Iris pigment epithelial cell (primary cell): ENCODE data around the gene IMP3.

Source experiments
- DNase-seq: peaks from one replicate; pipeline ENCODE4 v3.0.0-alpha.2; 2011; ENCODE audit warnings: low read depth

IMP3 gene

DNA sequence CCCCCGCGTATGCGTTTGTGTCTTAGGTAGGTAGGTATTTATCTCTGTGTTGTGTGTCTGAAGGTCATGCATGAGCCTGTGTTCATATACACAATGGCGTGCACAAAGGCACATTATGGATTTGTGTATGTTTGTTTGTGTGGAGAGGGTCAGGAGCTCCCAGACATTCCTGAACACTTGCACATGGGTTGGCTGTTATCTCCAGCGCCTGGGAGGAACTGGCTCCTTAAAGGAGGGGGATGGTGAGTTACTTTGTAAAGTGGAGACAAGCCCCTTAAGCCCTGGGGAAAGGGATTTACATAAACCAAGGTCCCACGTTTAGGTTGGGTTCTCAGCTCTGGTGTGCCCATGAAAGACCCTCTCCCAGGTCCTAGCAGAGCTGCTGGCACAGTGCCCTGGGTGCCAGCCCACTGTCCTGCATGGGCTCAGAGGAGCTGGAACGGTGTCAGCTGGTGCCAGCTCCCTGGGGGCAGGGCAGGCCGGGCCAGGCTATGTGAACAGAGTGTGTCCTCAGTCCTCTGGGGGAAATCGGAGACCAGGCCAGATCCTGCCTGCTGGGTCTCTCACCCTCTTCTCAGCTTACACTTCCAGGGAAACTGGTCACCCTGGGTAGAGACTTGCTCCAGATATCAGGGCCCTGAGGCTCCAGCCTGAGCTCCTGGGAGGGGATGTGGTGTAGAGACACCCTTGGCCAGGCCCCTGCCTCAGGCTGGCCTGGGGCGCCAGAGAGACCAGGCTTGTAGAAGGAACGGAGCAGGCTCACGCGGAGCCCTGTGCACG lies 32.8 kb upstream of the IMP3 start:
- DNase-seq, result peak; percentile 86

DNA sequence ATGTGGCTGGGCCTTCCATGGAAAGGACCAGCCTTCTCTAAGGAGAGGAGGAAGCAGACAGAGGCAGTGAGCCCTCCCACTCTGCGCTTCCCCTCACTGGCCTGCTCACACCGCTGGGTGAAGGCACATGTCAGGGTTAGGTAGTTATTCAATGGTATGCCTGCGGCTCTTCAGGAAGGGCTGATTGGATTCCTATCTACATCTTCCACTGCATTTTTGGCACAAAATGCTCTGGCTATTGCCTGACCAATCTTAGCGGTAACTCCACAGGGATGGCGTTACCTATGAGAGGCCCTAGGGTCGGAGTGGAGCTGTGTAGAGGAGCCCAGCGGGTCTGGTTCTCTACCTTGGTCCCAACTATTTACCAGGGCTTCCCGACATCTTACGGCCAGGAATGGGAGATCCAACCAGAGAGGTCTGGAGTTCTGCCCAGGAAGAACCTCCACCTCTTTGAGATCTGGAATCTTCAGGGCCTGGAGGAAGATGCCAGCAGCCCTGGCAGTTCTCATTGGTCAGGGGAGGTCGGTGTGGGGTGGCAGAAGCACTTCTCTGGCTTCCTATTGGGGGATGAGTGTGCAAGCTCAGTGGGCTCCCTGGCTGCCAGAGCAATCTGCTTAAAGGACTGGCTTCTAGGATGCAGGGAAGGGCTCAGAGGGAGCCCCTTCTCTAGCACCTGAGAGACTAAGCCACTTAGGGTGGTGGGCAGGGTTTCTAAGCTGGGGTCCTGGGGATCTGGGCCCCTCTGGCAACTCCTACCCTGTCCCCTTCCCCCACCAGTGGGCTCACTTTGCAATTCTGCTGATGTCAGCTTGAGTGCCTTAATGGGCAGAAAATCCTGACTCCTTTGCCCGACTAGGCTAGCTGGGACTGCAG lies 31.9 kb upstream of the IMP3 start:
- DNase-seq, result no peak

DNA sequence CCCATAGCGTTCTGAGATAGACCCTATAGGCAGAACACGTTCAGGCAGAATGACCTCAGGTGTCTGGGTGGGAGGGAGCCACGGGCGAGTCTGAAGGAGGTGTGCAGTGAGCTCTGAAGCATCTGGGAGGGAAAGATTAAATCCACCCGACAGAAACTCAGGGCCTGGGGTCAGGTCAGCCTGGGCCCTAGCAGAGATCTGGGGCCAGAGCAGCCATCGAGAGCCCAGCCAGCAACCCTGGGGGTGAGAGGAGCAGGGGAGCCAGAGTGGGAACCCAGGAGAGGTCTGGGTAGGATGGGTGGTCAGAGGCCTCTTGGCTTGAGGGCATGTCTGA lies 29.8 kb upstream of the IMP3 start:
- no peak for DNase-seq

DNA sequence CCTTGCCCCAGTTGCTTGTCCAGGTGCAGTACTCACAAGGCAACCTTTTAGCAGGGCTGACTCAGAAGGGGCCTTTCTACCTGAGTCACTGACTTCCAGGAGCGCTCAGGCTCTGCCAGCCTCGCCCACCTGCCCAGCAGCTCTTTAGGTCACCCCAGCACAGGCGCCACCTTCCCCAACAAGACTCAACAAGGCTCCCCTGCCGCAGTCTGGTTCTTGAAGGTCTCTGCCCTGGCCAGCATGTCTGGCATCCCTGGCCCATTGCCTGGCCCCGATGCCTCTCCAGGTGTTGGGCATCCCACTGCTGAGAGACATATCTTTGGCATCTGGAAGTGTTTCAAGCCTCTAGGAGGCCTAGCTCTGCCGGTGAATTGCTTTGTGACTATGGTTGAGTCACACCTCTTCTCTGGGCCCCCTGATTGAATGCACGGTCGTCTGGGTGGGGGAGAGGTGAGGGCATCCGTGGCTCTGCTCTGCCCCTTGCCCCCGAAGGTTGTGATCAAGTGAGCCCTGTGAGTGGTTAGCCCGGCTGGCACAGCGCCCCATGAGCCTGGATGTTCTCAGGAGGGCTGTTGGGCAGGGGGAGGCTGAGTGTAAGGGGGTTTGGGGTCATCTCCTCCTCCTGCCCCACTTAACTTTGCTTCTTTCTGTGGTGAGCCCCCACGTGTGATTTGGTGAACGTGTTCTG lies 29.3 kb upstream of the IMP3 start:
- no peak for DNase-seq

DNA sequence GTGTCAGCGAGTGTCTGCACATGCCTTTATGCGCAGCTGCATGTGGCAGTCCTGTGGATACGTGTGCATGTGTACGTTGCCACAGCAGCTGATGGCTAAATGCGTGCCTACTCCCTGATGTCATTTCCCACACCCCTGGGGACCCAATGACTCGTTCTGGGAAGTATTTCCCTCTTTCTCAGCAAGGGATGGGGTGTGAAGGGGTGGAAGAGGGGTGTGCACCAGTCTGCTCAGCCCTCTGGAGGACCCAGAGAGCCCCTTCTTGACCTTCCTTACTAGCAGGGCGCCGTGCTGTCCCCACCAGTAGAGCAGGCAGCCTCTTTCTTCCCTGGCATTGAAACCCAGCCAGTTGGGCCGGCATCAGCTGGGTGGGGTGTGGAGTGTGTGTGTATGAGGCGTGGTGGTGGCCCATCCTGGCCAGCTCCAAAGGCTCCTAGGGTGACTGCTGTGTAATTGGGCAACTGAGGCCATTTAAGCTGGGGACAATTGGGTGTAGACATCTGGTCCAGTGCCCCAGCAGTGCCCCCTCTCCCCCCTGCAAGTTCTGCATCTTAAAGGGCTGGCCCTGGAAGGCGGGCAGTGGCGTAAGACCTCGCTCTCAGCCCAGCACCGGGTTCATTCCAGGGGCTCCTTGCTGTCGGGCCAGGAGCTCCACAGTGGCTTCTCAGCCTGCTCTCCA lies 26.9 kb upstream of the IMP3 start:
- DNase-seq, result peak; percentile 99

DNA sequence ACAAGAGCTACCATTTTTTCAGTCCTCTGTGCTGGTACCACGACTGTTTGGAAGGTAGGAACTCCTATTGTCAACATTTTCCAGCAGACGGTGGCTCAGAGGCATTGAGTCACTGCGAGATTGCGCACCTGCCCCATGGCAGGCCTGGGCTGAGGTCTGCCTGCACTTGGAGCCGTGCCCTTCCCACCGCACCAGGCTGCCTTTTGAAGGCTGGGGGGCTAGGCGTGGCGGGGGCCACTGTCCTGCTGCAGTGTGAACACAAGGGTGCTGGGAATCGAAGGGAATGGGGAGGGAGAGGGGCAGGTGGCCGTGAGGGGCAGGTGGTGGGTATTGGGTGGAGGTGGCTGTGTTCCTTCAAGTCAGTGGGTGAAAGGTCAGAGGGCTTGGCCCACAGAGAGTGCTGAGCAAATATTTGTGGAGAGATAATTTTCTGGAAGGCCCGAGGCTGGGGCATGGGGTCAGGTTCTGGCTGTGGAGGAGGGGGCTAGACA lies 24.0 kb upstream of the IMP3 start:
- DNase-seq, result no peak

DNA sequence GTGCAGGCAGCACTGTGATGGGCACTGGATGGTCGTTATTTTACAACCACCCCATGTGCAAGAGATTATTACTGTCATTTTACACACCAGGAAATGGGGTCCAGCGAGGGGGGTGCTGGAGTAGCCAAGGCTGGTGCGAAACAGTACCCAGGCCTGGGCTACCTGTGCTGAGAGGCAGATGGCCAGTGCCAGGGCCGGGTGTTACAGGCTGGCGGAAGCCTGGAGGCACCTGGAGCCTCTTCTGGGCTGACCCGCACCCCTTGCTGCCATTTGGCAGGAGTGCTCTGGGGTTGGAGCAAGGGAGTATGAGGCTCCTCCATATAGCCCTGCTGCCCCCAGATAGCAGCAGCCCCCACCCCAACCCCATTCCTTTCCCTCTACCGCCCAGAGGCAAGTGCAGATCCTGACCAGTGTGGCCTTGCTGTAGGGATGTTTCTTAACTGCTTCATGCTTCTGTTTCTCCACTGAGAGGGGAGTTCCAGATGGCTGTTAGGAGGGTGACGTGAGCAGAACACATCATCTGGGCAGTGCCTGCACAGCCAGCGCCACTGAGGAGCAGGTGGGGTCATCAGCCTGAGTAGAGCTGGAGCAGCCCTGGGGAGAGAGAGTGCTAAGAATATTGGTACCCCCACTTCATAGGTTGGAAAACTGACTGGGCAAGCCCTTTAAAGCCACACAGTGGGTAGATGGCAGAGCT lies 22.9 kb upstream of the IMP3 start:
- DNase-seq, result no peak

DNA sequence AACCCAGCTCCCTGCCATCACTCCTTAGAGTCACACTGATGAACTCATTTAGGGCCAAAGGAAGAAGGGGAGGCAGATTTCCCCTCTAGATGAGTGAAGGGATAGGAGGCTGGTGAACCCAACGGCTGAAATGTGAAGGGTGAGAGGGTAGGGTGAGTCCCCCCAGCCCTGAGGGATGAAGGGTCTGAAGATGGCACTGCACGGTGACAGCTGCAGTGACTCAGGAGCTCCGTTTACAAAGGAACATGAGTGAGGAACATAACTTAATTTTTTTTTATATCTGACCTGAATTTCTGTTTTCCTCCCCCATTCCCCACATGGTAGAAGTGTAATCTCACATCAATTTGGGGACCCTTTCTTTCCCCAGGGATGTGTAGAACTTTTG lies 21.7 kb upstream of the IMP3 start:
- no peak for DNase-seq

DNA sequence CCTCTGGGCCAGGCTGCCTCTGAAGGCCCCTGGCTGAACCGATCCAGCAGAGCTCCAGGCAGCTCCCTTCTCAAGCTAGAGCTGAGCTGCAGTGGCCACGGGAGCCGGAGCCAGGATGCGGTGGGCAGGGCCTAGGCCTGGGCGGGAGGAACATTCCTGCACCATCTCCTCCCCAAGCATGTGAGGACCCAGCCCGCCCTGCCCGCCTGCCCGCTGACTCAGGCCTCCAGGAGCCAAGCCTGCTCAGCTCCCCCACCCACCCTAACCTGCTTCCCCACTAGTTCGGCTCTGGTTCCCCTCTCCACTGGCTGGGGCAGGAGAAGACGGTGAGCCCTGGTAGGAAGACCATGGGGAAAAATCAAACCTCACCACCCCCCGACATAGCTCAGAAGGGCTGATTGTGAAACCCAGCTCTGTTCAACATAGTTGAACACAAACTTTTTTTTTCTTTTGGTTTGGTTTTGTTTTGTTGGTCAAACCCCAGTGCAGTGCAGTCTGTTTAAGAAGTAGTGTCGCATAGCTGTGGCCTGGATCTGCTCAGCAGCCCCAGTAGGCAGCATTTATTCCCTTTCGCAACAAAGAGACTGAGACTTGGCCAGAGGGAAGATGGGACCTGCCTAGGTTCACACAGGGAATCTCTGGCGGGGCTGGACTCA lies 21.2 kb upstream of the IMP3 start:
- DNase-seq, result peak; percentile 96

DNA sequence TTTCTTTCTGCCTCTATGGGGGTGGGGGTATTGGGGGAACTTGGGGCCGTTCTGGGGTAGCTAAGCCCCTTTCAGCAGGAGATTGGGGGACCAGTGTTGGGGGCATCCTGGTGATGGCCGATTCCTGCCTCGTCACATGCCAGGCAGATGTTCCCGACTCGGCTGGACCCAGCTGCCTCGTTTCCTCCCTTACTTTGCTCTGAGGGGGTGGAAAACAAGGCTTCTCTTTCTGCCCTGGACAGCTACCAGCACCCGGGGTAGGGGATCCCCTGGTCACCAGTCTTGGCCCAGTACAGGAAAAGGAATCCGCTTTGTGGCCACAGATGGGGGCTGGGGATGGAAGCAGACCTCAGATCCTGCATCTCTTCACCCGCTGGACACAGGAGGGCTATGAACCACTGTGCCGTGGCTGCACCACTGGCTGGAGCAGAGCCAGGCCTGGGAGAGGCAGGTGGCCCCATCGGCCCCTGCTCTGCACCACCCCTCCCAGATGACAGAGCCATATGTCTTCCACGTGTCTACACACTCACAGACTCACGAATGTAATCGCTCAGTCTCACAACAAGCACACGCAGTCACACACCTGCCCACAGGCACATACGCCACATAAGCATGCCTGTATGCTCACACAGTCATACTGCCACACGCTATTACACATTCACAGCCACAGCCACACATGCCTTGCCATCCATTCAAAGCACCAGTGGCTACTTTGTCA lies 20.1 kb upstream of the IMP3 start:
- no peak for DNase-seq

DNA sequence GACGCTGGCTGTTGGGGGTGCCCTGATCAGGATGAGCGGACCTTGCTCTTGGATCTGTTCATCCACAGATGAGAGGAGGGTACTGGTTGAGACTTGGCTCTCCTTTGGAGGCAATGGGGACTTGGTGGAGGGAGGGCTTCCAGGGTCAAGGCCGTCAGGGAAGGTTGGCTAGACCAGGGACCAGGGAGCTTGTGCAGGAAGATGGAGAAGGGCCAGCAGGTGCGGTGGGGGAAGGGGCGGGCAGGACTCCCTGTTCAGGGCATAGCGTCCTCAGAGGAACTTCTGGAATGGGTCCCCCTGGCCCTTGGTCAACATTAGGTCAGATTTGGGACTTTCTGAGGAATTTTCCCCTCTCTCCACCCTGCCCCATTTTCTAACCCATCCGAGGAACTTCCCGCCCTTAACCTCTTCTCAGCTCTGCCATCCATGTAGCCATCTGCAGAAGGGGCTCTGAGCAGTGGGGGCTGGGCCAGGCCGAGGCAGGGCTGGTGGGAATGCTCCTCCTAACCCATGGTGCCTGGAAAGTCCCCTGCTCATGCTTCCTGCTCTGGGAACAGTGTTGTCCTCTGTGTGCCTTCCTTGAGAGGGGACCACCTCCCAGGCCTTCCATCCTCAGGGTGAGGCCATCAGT lies 19.2 kb upstream of the IMP3 start:
- DNase-seq, result no peak

DNA sequence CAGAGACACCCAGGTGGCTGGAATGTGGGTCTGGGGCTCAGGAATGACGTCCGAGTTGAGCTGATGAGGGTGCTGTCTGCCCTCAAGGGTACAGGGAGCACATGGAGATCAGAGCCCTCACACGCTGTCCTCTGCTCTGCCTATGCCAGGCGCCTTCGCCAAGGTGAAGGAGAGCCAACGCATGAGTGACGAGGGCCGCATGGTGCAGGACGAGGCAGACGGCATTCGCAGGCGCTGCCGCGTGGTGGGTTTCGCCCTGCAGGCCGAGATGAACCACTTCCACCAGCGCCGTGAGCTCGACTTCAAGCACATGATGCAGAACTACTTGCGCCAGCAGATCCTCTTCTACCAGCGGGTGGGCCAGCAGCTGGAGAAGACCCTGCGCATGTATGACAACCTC lies 16.8 kb upstream of the IMP3 start:
- DNase-seq, result no peak

DNA sequence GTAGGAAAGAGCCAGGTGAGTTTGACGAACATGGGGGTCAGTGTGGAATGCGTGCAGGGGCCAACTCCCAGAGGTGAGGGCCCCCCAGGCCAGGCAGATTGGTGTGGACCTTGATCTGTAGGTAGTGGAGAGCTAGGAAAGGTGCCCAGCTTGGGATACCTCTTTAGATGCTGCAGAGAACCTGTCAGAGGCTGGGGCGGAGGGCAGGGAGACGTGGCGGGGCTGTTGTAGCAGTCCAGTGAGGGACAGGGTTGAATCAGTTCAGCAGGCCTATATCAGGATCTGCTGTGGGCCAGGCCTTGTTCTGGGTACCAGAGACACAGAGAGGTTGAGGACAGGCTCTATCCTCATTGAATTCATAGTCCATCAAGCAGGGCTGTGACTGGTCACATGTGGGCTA lies 16.3 kb upstream of the IMP3 start:
- DNase-seq, result no peak

DNA sequence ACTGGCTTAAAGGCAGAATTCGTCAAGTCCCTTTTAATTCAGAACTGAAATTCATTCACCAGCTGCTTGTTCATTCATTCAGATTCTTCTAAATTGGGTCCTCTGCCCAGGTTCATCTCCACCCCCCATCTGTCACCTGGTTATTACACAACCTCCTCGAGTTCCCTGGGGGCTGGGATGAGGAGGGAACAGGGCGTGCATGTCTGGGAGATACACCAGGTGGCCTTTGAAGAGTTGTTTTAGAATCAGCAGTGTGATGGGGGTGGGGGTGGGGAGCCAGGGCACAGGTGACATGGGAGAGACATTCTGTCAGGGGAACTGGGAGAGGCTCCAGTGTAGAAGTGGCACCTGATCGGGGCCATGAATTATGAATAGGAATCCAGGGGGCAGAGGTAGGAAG lies 15.9 kb upstream of the IMP3 start:
- no peak for DNase-seq

DNA sequence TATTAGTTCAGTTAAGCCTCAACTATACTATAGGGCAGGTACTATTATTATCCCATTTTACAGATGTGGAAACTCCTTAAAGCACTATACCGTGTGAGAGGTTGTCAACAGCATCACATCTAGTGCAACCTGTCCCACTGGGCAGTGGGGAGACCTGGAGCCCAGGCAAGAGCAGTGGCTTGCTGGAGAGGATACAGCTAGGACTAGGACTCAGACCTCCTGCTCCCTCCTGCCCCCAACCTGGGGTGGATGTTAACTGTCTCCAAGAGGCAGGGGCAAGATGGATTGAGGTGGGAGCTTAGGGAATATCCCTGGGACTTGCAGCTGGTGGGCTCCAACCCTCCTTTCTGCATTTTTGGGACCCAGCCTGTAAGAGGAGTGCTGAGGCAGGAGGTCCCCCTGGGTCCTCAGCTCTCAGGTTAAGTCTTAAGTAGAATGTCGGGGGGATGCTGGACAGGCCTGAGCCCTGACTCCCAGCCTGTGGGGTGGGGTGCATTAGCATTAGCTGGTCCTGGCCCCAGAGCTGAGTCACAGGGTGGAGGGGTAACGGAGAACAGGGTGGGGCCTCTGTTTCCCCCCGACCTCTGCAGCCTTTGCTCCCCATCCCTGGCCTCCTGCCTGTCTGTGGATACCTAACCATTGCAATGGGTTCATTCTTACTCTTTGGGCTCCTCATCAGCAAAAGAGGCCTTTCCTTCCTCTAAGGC lies 14.3 kb upstream of the IMP3 start:
- DNase-seq, result no peak

DNA sequence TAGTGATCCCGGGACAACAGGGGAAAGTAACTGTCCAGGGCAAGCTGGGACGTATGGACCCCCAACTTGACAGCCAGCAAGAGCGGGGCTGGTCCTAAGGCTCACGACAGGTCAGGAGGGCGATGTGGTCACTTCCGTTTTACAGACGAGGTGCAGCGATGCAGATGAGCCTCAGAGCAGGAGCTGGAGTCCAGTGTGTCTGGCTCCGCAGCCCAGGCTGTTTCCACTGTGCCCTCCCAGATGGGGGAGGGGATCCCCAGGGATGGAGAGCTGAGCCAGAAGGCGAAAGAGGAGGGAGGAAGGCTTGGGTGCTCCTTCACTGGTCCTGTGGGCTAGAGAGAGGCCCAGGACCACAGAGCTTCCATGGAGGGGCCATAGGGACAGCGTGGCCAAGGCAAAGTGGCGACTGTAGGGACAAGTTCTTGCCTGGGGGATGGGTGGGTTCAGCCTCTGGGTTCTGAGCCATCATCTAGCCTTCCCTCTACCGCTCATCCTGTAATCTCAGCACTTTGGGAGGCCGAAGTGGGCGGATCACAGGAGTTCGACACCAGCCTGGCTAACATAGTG lies 13.4 kb upstream of the IMP3 start:
- DNase-seq, result no peak

DNA sequence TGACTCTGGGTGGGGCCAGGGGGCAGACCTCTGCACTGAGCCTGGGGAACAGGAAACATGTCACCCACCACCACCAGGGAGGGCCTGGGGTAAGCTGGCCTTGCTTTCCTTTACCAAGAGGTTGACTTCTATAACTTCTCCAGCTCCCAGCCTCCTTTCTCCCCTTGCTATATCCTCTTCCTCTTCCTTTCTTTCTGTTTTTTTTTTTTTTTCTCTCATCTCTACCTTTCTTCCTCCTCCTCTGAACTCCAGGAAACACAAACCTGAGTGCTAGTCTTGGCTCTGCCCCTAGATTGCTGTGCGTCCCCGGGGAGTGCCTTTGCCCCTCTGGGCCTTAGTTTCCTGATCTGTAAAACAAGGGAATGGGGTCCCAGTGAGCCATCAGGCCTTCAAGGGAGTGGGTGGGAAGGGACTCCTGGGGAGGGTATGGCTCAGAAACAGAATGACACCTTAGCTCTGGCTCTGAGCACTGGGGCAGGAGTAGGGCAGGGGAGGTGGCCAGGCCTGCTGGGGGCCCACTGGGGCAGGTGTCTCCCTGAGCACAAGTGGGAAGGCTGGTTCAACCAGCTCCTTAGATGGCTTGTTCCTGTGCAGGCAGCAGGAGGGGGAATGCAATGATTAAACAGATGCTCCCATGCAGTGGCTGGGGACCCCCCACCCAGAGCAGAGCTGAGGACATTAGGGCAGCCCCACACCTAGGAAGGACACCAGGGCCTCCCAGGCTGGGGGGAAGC lies 12.0 kb upstream of the IMP3 start:
- DNase-seq, result no peak
